Activated CD8-positive, alpha-beta T cell treated with anti-CD3 and anti-CD28 coated beads for 36 hours (primary cell): Measurements from ENCODE around the gene NUB1. TPM values are rescaled to one million over a fixed set of nuclear protein-coding genes. Genes with fewer than 3 reads are reported as not detected.

Experiments
- ATAC-seq: fragments of 200-7000 bp; cut with Tn5 transposase; one replicate; pipeline ENCODE4 v1.10.0; 2021; ENCODE audit warnings: mild to moderate bottlenecking, moderate library complexity
- CTCF ChIA-PET: fragments of 350-600 bp; sonication (Branson Sonifier 250); formaldehyde crosslinking; loops from one replicate; lab custom pipeline; 2021; ENCODE audit warnings: antibody characterized with exemption; lab: Charles Lee
- POLR2A ChIA-PET: fragments of 350-600 bp; sonication (Branson Sonifier 250); formaldehyde crosslinking; loops from one replicate; lab custom pipeline; 2021; ENCODE audit warnings: antibody characterized with exemption; lab: Charles Lee
- DNase-seq: peaks from one replicate; pipeline ENCODE4 v3.0.0-alpha.2; 2020
- H3K27ac Mint-ChIP-seq: one replicate; pipeline ENCODE4 v1.8.0; 2021; ENCODE audit warnings: mild to moderate bottlenecking, mixed read lengths
- H3K27me3 Mint-ChIP-seq: one replicate; pipeline ENCODE4 v1.8.0; 2021; ENCODE audit warnings: mixed read lengths
- H3K36me3 Mint-ChIP-seq: one replicate; pipeline ENCODE4 v1.8.0; 2021; ENCODE audit warnings: low read depth, mixed read lengths
- H3K4me1 Mint-ChIP-seq: one replicate; pipeline ENCODE4 v1.8.0; 2021; ENCODE audit warnings: low read depth, mixed read lengths
- H3K4me3 Mint-ChIP-seq: one replicate; pipeline ENCODE4 v1.8.0; 2021; ENCODE audit warnings: mild to moderate bottlenecking, moderate library complexity, mixed read lengths
- H3K9me3 Mint-ChIP-seq: one replicate; pipeline ENCODE4 v1.8.0; 2021; ENCODE audit warnings: mixed read lengths
- intact Hi-C: fragments of 100-400 bp; cut with micrococcal nuclease; formaldehyde crosslinking; loops from one replicate; pipeline ENCODE4 v1.10.0; 2022
- total RNA-seq, 2 experiments: library from RNA; stranded (reverse); gene quantifications; one replicate each; pipeline ENCODE4 v1.2.3, GENCODE V29; 2021
- TF ChIP-seq, protein P1 (sequence below): fragments of 200-600 bp; IDR thresholded peaks from one replicate; pipeline ENCODE4 v1.8.0; 2022; ENCODE audit warnings: antibody characterized with exemption, mild to moderate bottlenecking

Gene NUB1
- total RNA-seq, 2 experiments from 2014 or later: 41.0 to 42.5 TPM

DNA sequence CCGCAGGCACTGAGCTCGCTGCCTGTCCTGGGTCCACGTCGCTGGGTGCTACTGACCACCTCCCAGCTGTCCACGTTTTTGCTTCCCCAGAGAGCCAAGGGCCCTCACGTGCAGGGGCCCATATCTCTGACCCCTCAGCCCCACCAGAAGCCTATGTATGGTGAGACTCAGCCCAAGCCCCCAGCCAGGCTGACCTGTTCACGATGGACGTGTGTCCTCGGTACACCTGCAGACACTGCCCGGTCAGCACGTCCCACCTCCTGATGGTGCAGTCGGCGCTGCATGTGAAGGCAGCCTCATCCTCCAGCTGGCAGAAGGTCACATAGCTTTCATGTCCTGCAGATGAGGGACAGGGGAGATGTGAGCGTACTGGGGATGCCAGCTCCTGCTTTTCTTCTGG lies 58.3 kb downstream of the NUB1 start:
- no peak for DNase-seq
- H3K4me1 Mint-ChIP-seq: peaks cover 4% of the 10 kb centered on the region

DNA sequence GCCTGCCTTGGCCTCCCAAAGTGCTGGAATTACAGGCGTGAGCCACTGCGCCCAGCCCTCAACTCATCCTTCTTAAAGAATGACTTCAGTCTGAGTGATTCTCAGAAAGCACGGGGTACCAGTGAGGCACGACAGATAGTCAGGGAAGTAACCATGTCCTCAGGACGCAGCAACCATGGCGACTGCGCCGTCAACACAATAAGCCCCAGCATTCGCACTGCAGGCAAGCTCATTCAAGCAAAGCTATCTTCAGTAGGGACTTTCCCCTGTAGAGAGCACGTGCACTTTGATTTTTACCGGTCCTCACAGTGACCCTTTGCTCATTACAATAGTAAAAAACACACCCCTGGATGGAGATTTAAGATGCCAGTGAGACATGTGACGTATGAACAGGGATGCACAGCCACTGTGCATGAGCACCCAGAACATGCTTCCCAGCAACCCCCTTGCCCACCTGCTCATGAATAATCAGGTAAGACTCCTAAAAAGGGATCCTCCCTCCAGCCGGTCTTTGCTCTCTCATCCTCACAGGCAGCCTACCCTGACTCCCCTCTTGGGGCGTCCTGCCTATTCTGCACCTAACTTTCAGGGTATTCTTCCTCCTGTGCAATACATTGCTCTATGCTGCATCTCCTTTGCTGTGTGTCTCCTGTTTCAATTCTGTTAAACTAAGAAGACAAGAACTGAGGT lies 59.2 kb downstream of the NUB1 start:
- TF ChIP-seq, protein P1, sequence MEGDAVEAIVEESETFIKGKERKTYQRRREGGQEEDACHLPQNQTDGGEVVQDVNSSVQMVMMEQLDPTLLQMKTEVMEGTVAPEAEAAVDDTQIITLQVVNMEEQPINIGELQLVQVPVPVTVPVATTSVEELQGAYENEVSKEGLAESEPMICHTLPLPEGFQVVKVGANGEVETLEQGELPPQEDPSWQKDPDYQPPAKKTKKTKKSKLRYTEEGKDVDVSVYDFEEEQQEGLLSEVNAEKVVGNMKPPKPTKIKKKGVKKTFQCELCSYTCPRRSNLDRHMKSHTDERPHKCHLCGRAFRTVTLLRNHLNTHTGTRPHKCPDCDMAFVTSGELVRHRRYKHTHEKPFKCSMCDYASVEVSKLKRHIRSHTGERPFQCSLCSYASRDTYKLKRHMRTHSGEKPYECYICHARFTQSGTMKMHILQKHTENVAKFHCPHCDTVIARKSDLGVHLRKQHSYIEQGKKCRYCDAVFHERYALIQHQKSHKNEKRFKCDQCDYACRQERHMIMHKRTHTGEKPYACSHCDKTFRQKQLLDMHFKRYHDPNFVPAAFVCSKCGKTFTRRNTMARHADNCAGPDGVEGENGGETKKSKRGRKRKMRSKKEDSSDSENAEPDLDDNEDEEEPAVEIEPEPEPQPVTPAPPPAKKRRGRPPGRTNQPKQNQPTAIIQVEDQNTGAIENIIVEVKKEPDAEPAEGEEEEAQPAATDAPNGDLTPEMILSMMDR: no peak
- POLR2A ChIA-PET: no interaction called here
- Mint-ChIP-seq H3K4me3 (no peak overlapping the region), H3K36me3 (no peaks in the 10 kb centered on the region), H3K9me3 (peaks cover 4% of the 10 kb centered on the region), H3K4me1 (peaks cover 4% of the 10 kb centered on the region), H3K27me3 (no peaks in the 10 kb centered on the region), H3K27ac (no peak overlapping the region)
- DNase-seq: no peak
- intact Hi-C loops: no loop called here
- CTCF ChIA-PET: interaction anchor here (1.1 kb wide), 1 partner anchor 48 kb away, joined by 3 read pairs; no protein-coding TSS in a partner anchor
- no peak for ATAC-seq

More for the DNA sequence above, 58.3 kb downstream of the NUB1 start:
- ChIA-PET POLR2A (no interaction called here), CTCF (interaction anchor here (0.6 to 1.8 kb wide), 3 partner anchors 28 to 84 kb away, joined by 3 to 7 read pairs (median 4); no protein-coding TSS in a partner anchor)
- Mint-ChIP-seq H3K27ac (no peak overlapping the region), H3K4me3 (no peak overlapping the region), H3K9me3 (peaks cover 4% of the 10 kb centered on the region), H3K27me3 (no peaks in the 10 kb centered on the region), H3K36me3 (no peaks in the 10 kb centered on the region)
- TF ChIP-seq, protein P1: no peak
- intact Hi-C loops: no loop called here
- no peak for ATAC-seq

DNA sequence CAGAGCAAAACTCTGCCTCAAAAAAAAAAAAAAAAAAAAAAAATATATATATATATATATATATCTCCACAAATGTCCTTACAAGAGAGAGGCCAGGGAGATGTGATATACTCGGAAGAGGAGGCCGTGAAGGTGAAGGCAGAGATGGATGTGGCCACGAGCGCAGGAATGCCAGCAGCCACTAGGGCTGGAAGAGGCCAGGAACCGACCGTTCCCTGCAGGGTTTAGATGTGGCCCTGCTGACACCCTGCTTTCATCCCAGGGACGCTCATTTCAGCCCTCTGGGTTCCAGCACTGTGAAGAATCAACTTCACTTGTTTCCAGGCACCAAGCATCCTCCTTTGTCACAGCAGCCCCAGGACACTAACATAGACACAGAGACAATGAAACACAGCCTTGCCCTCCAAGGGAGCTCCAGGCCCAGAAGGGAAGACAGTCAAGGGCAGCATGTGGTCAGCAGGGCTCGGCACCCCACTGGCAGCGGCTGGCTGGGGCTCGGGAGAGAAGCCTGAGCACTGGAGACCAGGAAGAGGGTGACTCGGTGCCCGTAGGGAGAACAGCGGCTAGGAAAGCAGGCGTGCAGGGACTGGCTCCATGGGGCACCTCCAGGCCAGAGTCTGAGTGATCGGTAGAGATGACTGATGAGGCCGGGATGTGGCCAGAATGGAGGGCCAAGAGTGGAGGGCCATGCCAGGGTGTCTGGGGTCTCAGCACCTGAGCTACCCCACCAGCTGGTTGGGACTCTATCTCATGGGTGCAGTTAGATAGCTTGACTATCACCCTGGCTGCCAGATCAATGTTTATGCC lies 60.6 kb downstream of the NUB1 start:
- Mint-ChIP-seq H3K27me3 (no peaks in the 10 kb centered on the region), H3K27ac (no peak overlapping the region), H3K4me1 (peaks cover 4% of the 10 kb centered on the region), H3K36me3 (no peaks in the 10 kb centered on the region), H3K9me3 (peaks cover 4% of the 10 kb centered on the region), H3K4me3 (no peak overlapping the region)
- ATAC-seq (no peak), DNase-seq (no peak)
- POLR2A ChIA-PET: no interaction called here
- intact Hi-C loops: no loop called here
- CTCF ChIA-PET: no interaction called here
- TF ChIP-seq, protein P1: no peak

DNA sequence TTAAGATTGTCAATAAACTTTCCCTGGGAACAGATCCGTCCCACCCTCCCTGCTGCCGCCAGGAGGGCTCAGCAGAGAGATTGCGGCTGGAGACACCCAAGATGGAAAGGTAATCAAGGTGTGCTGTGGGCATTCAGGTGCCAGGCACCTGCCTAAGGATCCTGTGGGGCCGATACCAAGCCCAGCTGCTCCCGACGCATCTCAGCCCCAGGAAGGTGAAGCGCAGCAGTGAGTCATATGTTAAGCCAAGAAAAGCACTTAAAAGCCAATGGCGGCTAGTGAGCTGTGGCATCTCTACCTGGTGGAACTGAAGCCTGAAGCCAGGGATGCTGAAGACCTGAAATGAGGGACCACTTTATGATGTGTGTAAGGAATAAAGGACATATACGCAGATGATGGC lies 62.2 kb downstream of the NUB1 start:
- Mint-ChIP-seq H3K36me3 (no peaks in the 10 kb centered on the region), H3K27me3 (peaks cover 3% of the 10 kb centered on the region), H3K27ac (no peak overlapping the region), H3K4me1 (peaks cover 3% of the 10 kb centered on the region), H3K4me3 (no peak overlapping the region), H3K9me3 (no peaks in the 10 kb centered on the region)
- TF ChIP-seq, protein P1: no peak
- intact Hi-C loops: no loop called here
- DNase-seq: no peak
- CTCF ChIA-PET: no interaction called here
- POLR2A ChIA-PET: no interaction called here
- no peak for ATAC-seq
